ENCODE data around the gene AARS1.
A peak's percentile ranks its signal among the peaks of the same experiment; 100 is the strongest.

DNA sequence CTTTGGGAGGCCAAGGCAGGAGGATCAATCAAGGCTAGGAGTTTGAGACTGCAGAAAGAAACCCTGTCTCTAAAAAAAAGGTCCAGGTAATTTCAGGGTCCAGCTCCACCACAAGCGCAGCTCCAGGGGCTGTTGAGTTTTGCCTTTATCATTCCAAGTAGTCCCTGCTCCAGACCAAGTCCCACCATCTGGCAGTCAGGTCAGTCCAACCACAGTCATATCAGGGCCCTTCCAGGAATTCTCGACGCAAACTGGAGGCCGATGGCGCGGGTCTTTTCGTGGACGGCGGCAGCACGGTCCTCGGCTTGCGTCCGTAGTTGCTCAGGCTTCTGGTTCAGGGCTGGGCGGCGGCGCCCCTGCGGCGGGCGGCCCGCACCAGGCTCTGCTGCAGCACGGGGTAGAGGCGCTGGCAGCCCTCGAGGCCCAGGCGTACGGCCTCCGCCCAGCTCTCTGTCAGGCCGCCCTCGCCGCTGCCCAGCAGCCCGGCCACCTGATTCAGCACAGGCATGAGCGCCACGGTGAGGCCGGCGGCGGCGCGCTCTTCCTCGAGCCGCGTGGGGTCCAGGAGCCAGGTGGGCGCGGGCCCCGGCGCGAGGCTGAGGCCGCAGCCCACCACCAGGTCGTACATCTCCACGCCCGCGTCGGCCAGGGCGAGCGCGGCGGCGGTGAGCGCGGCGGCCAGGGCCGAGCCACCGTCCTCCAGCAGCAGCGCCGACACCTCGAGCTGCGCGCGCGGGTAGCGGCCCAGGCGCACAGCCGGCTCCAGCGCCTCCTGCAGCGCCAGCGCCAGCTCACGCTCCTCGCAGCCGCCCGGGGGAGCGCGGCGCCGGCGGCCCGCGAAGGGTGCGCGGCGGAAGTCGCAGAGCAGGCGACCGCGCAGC, 38.3 kb downstream of the AARS1 start:
- TF ChIP-seq, protein P1, sequence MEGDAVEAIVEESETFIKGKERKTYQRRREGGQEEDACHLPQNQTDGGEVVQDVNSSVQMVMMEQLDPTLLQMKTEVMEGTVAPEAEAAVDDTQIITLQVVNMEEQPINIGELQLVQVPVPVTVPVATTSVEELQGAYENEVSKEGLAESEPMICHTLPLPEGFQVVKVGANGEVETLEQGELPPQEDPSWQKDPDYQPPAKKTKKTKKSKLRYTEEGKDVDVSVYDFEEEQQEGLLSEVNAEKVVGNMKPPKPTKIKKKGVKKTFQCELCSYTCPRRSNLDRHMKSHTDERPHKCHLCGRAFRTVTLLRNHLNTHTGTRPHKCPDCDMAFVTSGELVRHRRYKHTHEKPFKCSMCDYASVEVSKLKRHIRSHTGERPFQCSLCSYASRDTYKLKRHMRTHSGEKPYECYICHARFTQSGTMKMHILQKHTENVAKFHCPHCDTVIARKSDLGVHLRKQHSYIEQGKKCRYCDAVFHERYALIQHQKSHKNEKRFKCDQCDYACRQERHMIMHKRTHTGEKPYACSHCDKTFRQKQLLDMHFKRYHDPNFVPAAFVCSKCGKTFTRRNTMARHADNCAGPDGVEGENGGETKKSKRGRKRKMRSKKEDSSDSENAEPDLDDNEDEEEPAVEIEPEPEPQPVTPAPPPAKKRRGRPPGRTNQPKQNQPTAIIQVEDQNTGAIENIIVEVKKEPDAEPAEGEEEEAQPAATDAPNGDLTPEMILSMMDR (IDR thresholded peaks at IDR 0.05; ENCODE audit: insufficient read depth, low read length, poor library complexity, severe bottlenecking) = peak; percentile 9
- no peak for TF ChIP-seq EZH2phosphoT487 (conservative IDR thresholded peaks at IDR 0.05; ENCODE audit: low read length)
